ENCODE results near the gene APBA2. TPM values are rescaled to one million over a fixed set of nuclear protein-coding genes. Genes with fewer than 3 reads are reported as not detected.
"Not testable (repeated sequence)": the region's sequence is repeated elsewhere in the genome, so short reads cannot be mapped to it uniquely, and the experiment has no call there.

The APBA2 gene
- total RNA-seq, 2 experiments from 2014 or later = 12.8 to 17.5 TPM

DNA sequence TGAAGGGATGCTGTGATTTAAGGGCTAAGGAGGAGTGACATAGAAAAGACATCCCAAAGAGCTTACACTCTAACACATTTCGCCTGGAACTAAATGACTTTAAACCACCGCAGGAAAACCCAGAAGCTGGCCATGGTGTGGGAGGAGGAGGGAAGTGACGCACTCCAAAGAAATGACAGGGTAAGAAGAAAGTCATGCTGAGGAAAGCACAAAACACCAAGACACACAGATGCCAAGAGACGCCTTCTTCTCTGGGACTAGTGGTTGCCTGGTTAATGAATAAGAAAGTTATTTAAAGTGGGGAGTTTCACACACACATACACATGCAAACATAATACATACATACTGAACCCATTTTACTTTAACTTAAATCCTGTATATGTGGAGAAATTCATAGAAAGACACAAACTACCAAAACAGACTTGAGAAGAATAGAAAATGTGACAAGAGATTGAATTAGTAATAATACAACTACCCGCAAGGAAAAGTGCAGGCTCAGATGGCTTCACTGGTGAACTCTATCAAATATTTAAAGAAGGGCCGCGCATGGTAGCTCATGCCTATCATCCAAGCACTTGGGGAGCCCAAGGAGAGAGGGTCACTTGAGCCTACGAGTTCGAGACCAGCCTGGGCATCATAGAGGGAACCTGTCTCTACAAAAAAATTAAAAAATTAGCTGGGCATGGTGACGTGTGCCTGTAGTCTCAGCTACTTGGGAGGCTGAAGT is 258.3 kb downstream of the APBA2 start:
- DNase-seq (no peak), ATAC-seq (no peak)
- CTCF ChIA-PET = no interaction called here
- Mint-ChIP-seq H3K4me3 (no peak overlapping the region), H3K27me3 (peaks cover 29% of the 10 kb centered on the region), H3K27ac (no peak overlapping the region), H3K4me1 (peaks cover 2% of the 10 kb centered on the region), H3K9me3 (ENCODE audit: low read depth) (no peaks in the 10 kb centered on the region), H3K36me3 (ENCODE audit: low read depth) (no peaks in the 10 kb centered on the region)
- POLR2A ChIA-PET = no interaction called here
- intact Hi-C loops (cut with DNase I, micrococcal nuclease) = loop anchor here in 1 of 2 experiments (10.0 kb wide), 1 partner anchor 191 kb away; no protein-coding TSS in a partner anchor

DNA sequence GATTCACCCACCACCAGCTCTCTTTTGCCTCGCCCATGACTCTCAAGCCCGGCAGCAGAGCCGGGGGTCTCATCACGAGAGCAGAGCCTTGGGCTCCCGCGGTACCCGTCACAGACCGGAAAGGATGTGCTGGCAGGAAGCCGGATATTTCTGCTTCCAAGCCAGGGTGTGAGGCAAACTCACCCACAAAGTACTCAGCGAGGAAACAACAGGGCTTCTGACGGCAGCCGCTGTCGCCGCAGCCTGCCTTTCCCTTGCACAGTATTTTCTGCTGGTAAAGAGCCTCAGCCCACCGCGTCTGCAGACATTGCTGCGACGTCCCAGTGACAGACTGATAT is 263.9 kb downstream of the APBA2 start:
- intact Hi-C loops (cut with DNase I, micrococcal nuclease) = loop anchor here in 1 of 2 experiments (10.0 kb wide), 1 partner anchor 185 kb away; no protein-coding TSS in a partner anchor
- CTCF ChIA-PET = no interaction called here

DNA sequence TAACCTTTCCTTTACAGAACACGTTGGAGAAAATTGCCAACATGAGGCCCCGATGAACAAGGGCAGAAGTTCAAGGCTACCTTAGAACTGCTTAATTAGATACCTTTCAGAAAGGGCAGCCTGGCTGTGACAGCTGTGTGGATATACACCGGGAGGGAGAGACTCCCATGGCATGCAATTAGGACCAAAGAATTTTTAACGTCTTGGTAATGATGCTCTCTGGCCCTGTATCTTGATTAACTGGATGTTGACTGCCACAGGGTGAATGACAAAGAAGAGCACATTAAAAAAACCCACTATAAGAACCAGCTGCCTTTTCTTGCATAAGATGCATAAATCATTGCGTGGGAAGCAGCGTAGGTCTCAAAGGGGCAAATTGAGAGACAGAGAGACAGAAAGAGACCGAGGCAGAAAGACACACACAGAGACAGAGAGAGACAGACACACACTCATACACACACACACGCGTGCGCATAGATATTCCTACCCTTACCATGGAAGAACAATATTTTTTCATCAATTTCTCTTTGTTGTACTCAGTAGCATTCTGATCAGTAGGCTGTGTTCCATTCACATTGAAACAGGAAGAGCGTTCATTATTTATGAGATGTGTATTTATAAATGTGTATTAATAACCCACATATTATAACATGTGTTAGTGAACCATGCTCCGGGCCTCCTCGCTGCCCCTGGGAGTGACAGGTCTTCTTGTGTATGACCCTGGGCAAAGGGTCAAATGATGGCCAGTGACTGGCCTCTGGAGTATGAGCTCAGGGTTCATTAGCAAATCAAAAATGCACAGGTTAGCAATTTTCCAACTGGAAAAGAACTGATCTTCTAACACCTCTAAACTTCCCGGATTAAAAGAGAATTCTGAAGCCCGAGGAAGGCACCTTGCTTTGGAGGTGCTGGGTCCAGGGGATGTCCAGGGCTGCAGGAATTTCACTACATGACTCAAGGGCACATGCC is 265.0 kb downstream of the APBA2 start:
- H3K36me3 Mint-ChIP-seq (ENCODE audit: low read depth) = no peaks in the 10 kb centered on the region
- no peak overlapping the region for H3K27ac Mint-ChIP-seq
- DNase-seq (no peak), ATAC-seq (no peak)
- peaks cover 4% of the 10 kb centered on the region for H3K9me3 Mint-ChIP-seq (ENCODE audit: low read depth)
- no peak overlapping the region for H3K4me3 Mint-ChIP-seq
- intact Hi-C loops (cut with DNase I, micrococcal nuclease) = no loop called here
- POLR2A ChIA-PET = no interaction called here
- H3K4me1 Mint-ChIP-seq = no peaks in the 10 kb centered on the region
- peaks cover 12% of the 10 kb centered on the region for H3K27me3 Mint-ChIP-seq
- CTCF ChIA-PET = no interaction called here

More for the DNA sequence above, 263.9 kb downstream of the APBA2 start:
- no peak for DNase-seq
- Mint-ChIP-seq H3K4me1 (no peaks in the 10 kb centered on the region), H3K27me3 (peaks cover 11% of the 10 kb centered on the region), H3K36me3 (ENCODE audit: low read depth) (no peaks in the 10 kb centered on the region), H3K27ac (no peak overlapping the region), H3K9me3 (ENCODE audit: low read depth) (peaks cover 4% of the 10 kb centered on the region), H3K4me3 (no peak overlapping the region)
- ATAC-seq = no peak
- POLR2A ChIA-PET = no interaction called here

DNA sequence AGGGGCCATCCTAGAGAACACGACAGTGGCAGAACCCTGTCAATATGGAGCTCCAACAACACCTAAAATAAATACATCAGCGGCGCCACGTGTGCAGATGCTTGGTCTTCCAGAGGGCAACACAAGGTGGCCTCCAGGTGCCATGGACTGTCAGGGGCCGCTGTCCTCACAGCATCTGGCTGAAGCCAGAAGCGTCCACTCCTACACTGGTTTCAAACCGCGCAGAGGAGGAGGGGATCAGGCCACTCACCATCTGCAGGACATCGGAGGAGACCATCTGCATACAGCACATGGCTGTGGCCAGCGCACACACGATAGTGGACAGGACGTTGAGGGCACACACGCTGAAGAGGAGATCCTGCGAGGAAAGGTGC is 265.7 kb downstream of the APBA2 start:
- peaks cover 4% of the 10 kb centered on the region for H3K9me3 Mint-ChIP-seq (ENCODE audit: low read depth)
- CTCF ChIA-PET = no interaction called here
- no peaks in the 10 kb centered on the region for H3K36me3 Mint-ChIP-seq (ENCODE audit: low read depth)
- H3K27me3 Mint-ChIP-seq = peaks cover 13% of the 10 kb centered on the region
- intact Hi-C loops (cut with DNase I, micrococcal nuclease) = no loop called here
- no peak overlapping the region for H3K27ac Mint-ChIP-seq
- DNase-seq (no peak), ATAC-seq (no peak)
- no peaks in the 10 kb centered on the region for H3K4me1 Mint-ChIP-seq
- POLR2A ChIA-PET = no interaction called here
- no peak overlapping the region for H3K4me3 Mint-ChIP-seq

DNA sequence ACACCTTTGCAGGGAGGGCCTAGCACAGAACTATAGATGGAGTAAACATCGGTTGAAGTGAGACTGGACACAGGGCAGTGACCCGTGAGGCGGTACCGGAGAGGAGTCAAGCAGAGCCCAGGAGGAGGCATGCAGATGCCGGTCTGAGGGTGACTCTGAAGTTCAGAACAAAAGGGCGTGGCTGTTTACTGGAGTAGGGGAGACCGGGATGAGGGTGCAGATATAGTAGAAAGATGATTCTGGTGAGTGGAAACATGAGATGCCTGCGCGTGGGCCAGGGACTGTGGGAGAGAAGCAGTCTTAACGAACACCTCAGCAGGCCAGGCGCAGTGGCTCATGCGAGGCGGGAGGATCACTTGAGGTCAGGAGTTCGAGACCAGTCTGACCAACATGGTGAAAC is 270.7 kb downstream of the APBA2 start:
- peaks cover 8% of the 10 kb centered on the region for H3K9me3 Mint-ChIP-seq (ENCODE audit: low read depth)
- DNase-seq (no peak), ATAC-seq (no peak)
- ChIA-PET CTCF (no interaction called here), POLR2A (no interaction called here)
- intact Hi-C loops (cut with DNase I, micrococcal nuclease) = no loop called here
- H3K27me3 Mint-ChIP-seq = peaks cover 25% of the 10 kb centered on the region
- peaks cover 5% of the 10 kb centered on the region for H3K4me1 Mint-ChIP-seq
- H3K4me3 Mint-ChIP-seq = no peak overlapping the region
- H3K27ac Mint-ChIP-seq = no peak overlapping the region
- peaks cover under 1% of the 10 kb centered on the region for H3K36me3 Mint-ChIP-seq (ENCODE audit: low read depth)

DNA sequence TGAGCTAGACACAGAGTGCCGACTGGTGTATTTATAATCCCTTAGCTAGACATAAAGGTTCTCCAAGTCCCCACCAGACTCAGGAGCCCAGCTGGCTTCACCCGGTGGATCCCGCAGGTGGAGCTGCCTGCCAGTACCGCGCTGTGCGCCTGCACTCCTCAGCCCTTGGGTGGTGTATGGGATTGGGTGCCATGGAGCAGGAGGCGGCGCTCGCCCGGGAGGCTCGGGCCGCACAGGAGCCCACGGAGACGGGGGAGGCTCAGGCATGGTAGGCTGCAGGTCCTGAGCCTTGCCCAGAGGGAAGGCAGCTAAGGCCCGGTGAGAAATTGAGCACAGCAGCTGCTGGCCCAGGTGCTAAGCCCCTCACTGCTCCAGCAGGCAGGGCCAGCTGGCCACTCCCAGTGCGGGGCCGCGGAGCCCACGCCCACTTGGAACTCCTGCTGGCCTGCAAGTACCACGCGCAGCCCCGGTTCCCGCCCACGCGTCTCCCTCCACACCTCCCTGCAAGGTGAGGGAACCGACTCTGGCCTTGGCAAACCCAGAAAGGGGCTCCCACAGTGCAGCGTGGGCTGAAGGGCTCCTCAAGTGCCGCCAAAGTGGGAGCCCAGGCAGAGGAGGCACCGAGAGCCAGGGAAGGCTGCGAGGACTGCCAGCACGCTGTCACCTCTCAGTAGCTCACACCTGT is 274.1 kb downstream of the APBA2 start:
- Mint-ChIP-seq H3K27ac (no peak overlapping the region), H3K9me3 (ENCODE audit: low read depth) (peaks cover 21% of the 10 kb centered on the region), H3K4me3 (no peak overlapping the region), H3K36me3 (ENCODE audit: low read depth) (peaks cover 6% of the 10 kb centered on the region), H3K4me1 (peaks cover 5% of the 10 kb centered on the region), H3K27me3 (peaks cover 29% of the 10 kb centered on the region)
- DNase-seq (no peak), ATAC-seq (no peak)
- intact Hi-C loops (cut with DNase I, micrococcal nuclease) = no loop called here
- POLR2A ChIA-PET = no interaction called here
- CTCF ChIA-PET = interaction anchor here (0.5 to 0.7 kb wide), 2 partner anchors 11 to 531 kb away, joined by 3 to 4 read pairs; no protein-coding TSS in a partner anchor

DNA sequence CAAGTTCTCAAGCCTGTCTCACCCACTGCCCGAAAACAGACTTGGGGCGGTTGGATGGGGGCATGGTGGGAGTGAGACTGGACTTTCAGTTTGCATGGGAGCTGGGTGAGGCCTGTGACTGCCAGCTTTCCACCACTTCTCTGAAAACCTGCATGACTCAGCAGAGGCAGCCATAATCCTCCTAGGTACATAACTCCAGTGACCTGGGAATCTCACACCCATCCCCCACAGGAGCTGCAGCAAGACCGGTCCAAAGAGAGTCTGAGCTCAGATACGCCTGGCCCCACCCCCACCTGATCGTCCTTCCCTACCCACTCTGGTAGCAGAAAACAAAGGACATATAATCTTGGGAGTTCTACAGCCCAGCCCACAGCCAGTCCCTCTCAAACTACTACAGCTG is 276.6 kb downstream of the APBA2 start:
- Mint-ChIP-seq H3K4me1 (peaks cover 5% of the 10 kb centered on the region), H3K27me3 (peaks cover 40% of the 10 kb centered on the region), H3K36me3 (ENCODE audit: low read depth) (peaks cover 6% of the 10 kb centered on the region), H3K9me3 (ENCODE audit: low read depth) (peaks cover 21% of the 10 kb centered on the region), H3K4me3 (no peak overlapping the region), H3K27ac (no peak overlapping the region)
- no peak for ATAC-seq
- CTCF ChIA-PET = interaction anchor here (0.6 kb wide), 1 partner anchor 130 kb away, joined by 3 read pairs; no protein-coding TSS in a partner anchor
- DNase-seq = no peak
- intact Hi-C loops (cut with DNase I, micrococcal nuclease) = no loop called here
- POLR2A ChIA-PET = no interaction called here

DNA sequence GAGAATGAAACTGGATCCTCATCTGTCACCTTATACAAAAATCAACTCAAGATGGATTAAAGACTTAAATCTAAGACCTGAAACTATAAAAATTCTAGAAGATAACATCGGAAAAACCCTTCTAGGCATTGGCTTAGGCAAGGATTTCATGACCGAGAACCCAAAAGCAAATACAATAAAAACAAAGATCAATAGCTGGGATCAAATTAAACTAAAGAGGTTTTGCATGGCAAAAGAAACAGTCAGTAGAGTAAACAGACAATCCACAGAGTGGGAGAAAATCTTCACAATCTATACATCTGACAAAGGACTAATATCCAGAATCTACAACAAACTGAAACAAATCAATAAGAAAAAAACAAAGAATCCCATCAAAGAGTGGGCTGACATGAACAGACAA is 281.3 kb downstream of the APBA2 start:
- not testable (repeated sequence) for DNase-seq

More for the DNA sequence above, 281.3 kb downstream of the APBA2 start:
- H3K36me3 Mint-ChIP-seq (ENCODE audit: low read depth); H3K4me1 Mint-ChIP-seq; CTCF ChIA-PET; intact Hi-C loops (cut with DNase I, micrococcal nuclease); ATAC-seq; H3K27ac Mint-ChIP-seq; POLR2A ChIA-PET; H3K4me3 Mint-ChIP-seq: not testable (repeated sequence)
- peaks cover 11% of the 10 kb centered on the region for H3K9me3 Mint-ChIP-seq (ENCODE audit: low read depth)
- H3K27me3 Mint-ChIP-seq = peaks cover 32% of the 10 kb centered on the region

Other genes with a start within 250 kb of the APBA2 start
- under 1 TPM; 0.35 to 0.75 TPM for gene GOLGA8M, start 173.6 kb upstream of the APBA2 start, total RNA-seq
- not detected for gene GOLGA6L7, start 37.3 kb upstream of the APBA2 start, total RNA-seq